SK-N-SH (cell line): ENCODE results near the gene WDR31. TPM values are rescaled to one million over a fixed set of nuclear protein-coding genes. Genes with fewer than 3 reads are reported as not detected.

Source experiments
- CTCF ChIA-PET: fragments of 300-600, 350-600 bp; formaldehyde crosslinking; extraction: SDS; loops from one replicate; lab custom pipeline; 2021; lab: Yijun Ruan, JAX
- POLR2A ChIA-PET: fragments of 350-600 bp; sonication (Branson Sonifier 250); formaldehyde crosslinking; extraction: SDS; loops from one replicate; lab custom pipeline; 2020; ENCODE audit warnings: antibody characterized with exemption, inconsistent platforms; lab: Yijun Ruan, JAX
- DNase-seq: peaks from one replicate; pipeline ENCODE4 v3.0.0; 2012
- H2AFZ ChIP-seq: fragments of 200-600 bp; sonication (generic); 2 replicates; pipeline ENCODE4 v1.8.1; 2016; ENCODE audit warnings: antibody characterized with exemption, mild to moderate bottlenecking, low read depth
- H3F3A ChIP-seq: fragments of 200-600 bp; sonication (generic); replicated peaks from 2 replicates; pipeline ENCODE3; 2016; ENCODE audit warnings: antibody characterized with exemption, mild to moderate bottlenecking; ENCODE audit not compliant: insufficient read depth
- H3K27ac ChIP-seq, 2 experiments: fragments of 200-500 bp in 1 of 2; fragments of 200-600 bp in 1 of 2; sonication (Bioruptor generic) in 1 of 2; sonication (generic), shearing (Covaris generic) in 1 of 2; 2 replicates each; pipeline versions ENCODE4 v1.5.1 to v1.6.1; 2014 to 2016; ENCODE audit warnings: low read depth in 2 of 2, inconsistent platforms in 1 of 2, low read length in 1 of 2, mild to moderate bottlenecking in 1 of 2, mixed read lengths in 1 of 2
- H3K27me3 ChIP-seq: fragments of 200-600 bp; sonication (generic), shearing (Covaris generic); 2 replicates; pipeline ENCODE4 v1.6.1; 2016; ENCODE audit warnings: mixed run types; ENCODE audit not compliant: insufficient read depth
- H3K36me3 ChIP-seq, 2 experiments: fragments of 200-500 bp in 1 of 2; fragments of 200-600 bp in 1 of 2; sonication (Bioruptor generic) in 1 of 2; sonication (generic) in 1 of 2; replicated peaks in 1 of 2; 2 replicates each; pipeline versions ENCODE3 to v1.5.1; 2014 to 2016; ENCODE audit warnings: low read length in 1 of 2, mild to moderate bottlenecking in 1 of 2; ENCODE audit not compliant: insufficient read depth in 2 of 2, control insufficient read depth in 1 of 2
- H3K4me1 ChIP-seq, 2 experiments: fragments of 200-500 bp in 1 of 2; fragments of 200-600 bp in 1 of 2; sonication (Bioruptor generic) in 1 of 2; sonication (generic), shearing (Covaris generic) in 1 of 2; 2 replicates each; pipeline versions ENCODE4 v1.5.1 to v1.6.1; 2014 to 2016; ENCODE audit warnings: low read depth in 1 of 2, low read length in 1 of 2, mixed run types in 1 of 2; ENCODE audit not compliant: insufficient read depth in 2 of 2, control insufficient read depth in 1 of 2
- H3K4me2 ChIP-seq: fragments of 200-600 bp; sonication (generic), shearing (Covaris generic); 2 replicates; pipeline ENCODE4 v1.6.1; 2017; ENCODE audit warnings: mixed run types
- H3K4me3 ChIP-seq, 2 experiments: fragments of 200-500 bp in 1 of 2; fragments of 200-600 bp in 1 of 2; sonication (Bioruptor generic) in 1 of 2; sonication (generic), shearing (Covaris generic) in 1 of 2; 2 replicates each; pipeline versions ENCODE4 v1.5.1 to v1.8.1; 2014 to 2016; ENCODE audit warnings: low read depth in 2 of 2, inconsistent platforms in 1 of 2, low read length in 1 of 2, mild to moderate bottlenecking in 1 of 2, mixed read lengths in 1 of 2, moderate library complexity in 1 of 2
- H3K79me2 ChIP-seq: fragments of 200-600 bp; sonication (generic); 2 replicates; pipeline ENCODE4 v1.8.1; 2017; ENCODE audit warnings: mild to moderate bottlenecking; ENCODE audit not compliant: insufficient read depth
- H3K9ac ChIP-seq: fragments of 200-600 bp; sonication (generic); 2 replicates; pipeline ENCODE4 v1.6.1; 2017; ENCODE audit warnings: mixed run types
- H3K9me2 ChIP-seq: fragments of 200-600 bp; sonication (generic); 2 replicates; pipeline ENCODE4 v1.6.1; 2017; ENCODE audit warnings: mixed run types
- H3K9me3 ChIP-seq: fragments of 200-600 bp; sonication (generic); 2 replicates; pipeline ENCODE4 v1.6.1; 2017; ENCODE audit warnings: mixed run types, mild to moderate bottlenecking, moderate library complexity
- H4K20me1 ChIP-seq: fragments of 200-600 bp; sonication (generic); 2 replicates; pipeline ENCODE4 v1.6.1; 2017; ENCODE audit warnings: mild to moderate bottlenecking, mixed run types; ENCODE audit not compliant: insufficient read depth
- CHD2 ChIP-seq: fragments of 150-350 bp; IDR thresholded peaks from 2 replicates; pipeline ENCODE4 v1.6.1; 2018; ENCODE audit warnings: low read length; ENCODE audit not compliant: partially characterized antibody
- CTCF ChIP-seq: fragments of 200-600 bp; sonication (generic); IDR thresholded peaks from 2 replicates; pipeline ENCODE4 v1.6.1; 2017; ENCODE audit warnings: antibody characterized with exemption, mild to moderate bottlenecking, moderate library complexity
- ELF1 ChIP-seq: IDR thresholded peaks from 2 replicates; pipeline ENCODE4 v1.4.0; 2012
- EP300 ChIP-seq, 2 experiments: IDR thresholded peaks; 2 replicates each; pipeline versions ENCODE4 v1.4.0 to v1.6.1; 2012; ENCODE audit warnings: borderline replicate concordance in 1 of 2, low read depth in 1 of 2, low read length in 1 of 2
- FOXM1 ChIP-seq: IDR thresholded peaks from 2 replicates; pipeline ENCODE4 v1.4.0; 2012; ENCODE audit warnings: low read depth, mild to moderate bottlenecking
- GABPA ChIP-seq: IDR thresholded peaks from 2 replicates; pipeline ENCODE4 v1.4.0; 2012; ENCODE audit warnings: low read depth, mild to moderate bottlenecking
- GATA2 ChIP-seq: sonication (generic); formaldehyde crosslinking; IDR thresholded peaks from 2 replicates; pipeline ENCODE4 v1.5.0; 2020; ENCODE audit warnings: mild to moderate bottlenecking, missing genetic modification reagents
- MEF2A ChIP-seq: IDR thresholded peaks from 2 replicates; pipeline ENCODE4 v1.4.0; 2012; ENCODE audit warnings: low read depth, borderline replicate concordance
- NFIC ChIP-seq: IDR thresholded peaks from 2 replicates; pipeline ENCODE4 v1.4.0; 2012; ENCODE audit warnings: borderline replicate concordance
- RAD21 ChIP-seq: IDR thresholded peaks from 2 replicates; pipeline ENCODE4 v1.6.1; 2012; ENCODE audit warnings: mild to moderate bottlenecking, low read length
- RCOR1 ChIP-seq: fragments of 150-350 bp; IDR thresholded peaks from 2 replicates; pipeline ENCODE4 v1.6.1; 2017; ENCODE audit warnings: antibody characterized with exemption, low read length
- SMC3 ChIP-seq: IDR thresholded peaks from 2 replicates; pipeline ENCODE4 v1.6.1; 2012; ENCODE audit warnings: low read depth, low read length, improper control_type of control experiment
- TAF1 ChIP-seq: IDR thresholded peaks from 2 replicates; pipeline ENCODE4 v1.6.1; 2012; ENCODE audit warnings: low read depth, mild to moderate bottlenecking, low read length, moderate library complexity, borderline replicate concordance
- TCF12 ChIP-seq: IDR thresholded peaks from 2 replicates; pipeline ENCODE4 v1.4.0; 2012
- USF1 ChIP-seq: IDR thresholded peaks from 2 replicates; pipeline ENCODE4 v1.4.0; 2012; ENCODE audit warnings: low read depth, borderline replicate concordance
- YY1 ChIP-seq: IDR thresholded peaks from 2 replicates; pipeline ENCODE4 v1.4.0; 2012; ENCODE audit warnings: low read depth, mild to moderate bottlenecking
- WGBS: methylation state at CpG from one replicate; pipeline ENCODE4 v1.1.6; 2017; ENCODE audit warnings: low lambda C conversion rate; 5-methylcytosine and 5-hydroxymethylcytosine counted together
- polyA plus RNA-seq, 3 experiments: library from polyadenylated mRNA; depleted of rRNA; stranded (reverse); fragments of >200 nt; gene quantifications; 2 replicates each; pipeline ENCODE4 v1.2.3, GENCODE V29; 2012
- TF ChIP-seq, protein P1 (sequence below): IDR thresholded peaks from 2 replicates; pipeline ENCODE4 v1.4.0; 2012; ENCODE audit warnings: low read depth
- TF ChIP-seq, protein P2 (sequence below): IDR thresholded peaks from 2 replicates; pipeline ENCODE4 v1.4.0; 2012; ENCODE audit warnings: low read depth, borderline replicate concordance

WDR31 gene
- polyA plus RNA-seq, 1 of the 3 experiments (the other 2 are of a cell fraction) = 0.74 TPM

- Histone ChIP-seq H2AFZ (no peak overlapping the region), H3K36me3 (peaks cover 0 to 3% of the 10 kb centered on the region in 2 experiments), H3K79me2 (no peaks in the 10 kb centered on the region), H3K4me2 (no peak overlapping the region), H3K4me3 (no peak overlapping the region), H3K27ac (no peak overlapping the region), H3K9ac (no peak overlapping the region), H3K4me1 (peaks cover 0 to 4% of the 10 kb centered on the region in 2 experiments; a peak in 1 of 4 replicates), H3F3A (no peaks in the 10 kb centered on the region), H3K27me3 (no peaks in the 10 kb centered on the region; the same call in 1 of the 2 replicates), H3K9me2 (no peaks in the 10 kb centered on the region), H3K9me3 (no peaks in the 10 kb centered on the region), H4K20me1 (no peaks in the 10 kb centered on the region)
- CTCF ChIA-PET = no interaction called here
- POLR2A ChIA-PET = no interaction called here
- 73% methylated on average over 6 of the region's 6 CpGs for WGBS
- TF ChIP-seq USF1 = no peak
- TF ChIP-seq GATA2 (CRISPR knock-in tag) = no peak
- TF ChIP-seq ELF1 = no peak
- no peak for TF ChIP-seq RAD21
- no peak for TF ChIP-seq MEF2A
- no peak for TF ChIP-seq FOXM1
- TF ChIP-seq CTCF = no peak
- TF ChIP-seq, protein P1, sequence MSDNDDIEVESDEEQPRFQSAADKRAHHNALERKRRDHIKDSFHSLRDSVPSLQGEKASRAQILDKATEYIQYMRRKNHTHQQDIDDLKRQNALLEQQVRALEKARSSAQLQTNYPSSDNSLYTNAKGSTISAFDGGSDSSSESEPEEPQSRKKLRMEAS = no peak
- TF ChIP-seq TAF1 = no peak
- TF ChIP-seq NFIC = no peak
- no peak for TF ChIP-seq GABPA
- no peak for TF ChIP-seq RCOR1
- no peak for DNase-seq
Observed at GRCh38 chr9:113322671-113323070, 17.4 kb downstream of the WDR31 start.

DNA sequence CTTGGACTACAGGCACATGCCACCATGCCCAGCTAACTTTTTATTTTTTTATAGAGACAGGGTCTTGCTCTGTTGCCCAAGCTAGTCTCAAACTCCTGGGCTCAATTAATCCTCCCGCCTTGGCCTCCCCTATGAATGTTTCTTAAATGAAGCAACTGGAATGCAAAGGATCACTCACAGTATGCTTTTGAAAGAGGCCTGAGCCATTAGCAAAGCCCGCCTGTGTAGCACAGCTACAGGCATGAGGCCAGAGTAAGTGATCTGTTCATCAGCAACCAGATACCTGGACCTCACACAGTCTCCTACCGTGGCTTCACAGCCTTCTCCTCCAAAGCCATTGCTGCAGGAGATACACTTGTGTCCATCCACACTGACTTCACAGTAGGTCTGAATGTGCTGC, 20.0 kb downstream of the WDR31 start:
- Histone ChIP-seq H3K36me3 (peaks cover 0 to 3% of the 10 kb centered on the region in 2 experiments), H3F3A (no peaks in the 10 kb centered on the region), H3K9me3 (no peaks in the 10 kb centered on the region), H3K9me2 (no peaks in the 10 kb centered on the region), H2AFZ (no peak overlapping the region), H3K27ac (no peak overlapping the region), H3K4me3 (no peak overlapping the region), H4K20me1 (no peaks in the 10 kb centered on the region), H3K9ac (no peak overlapping the region), H3K79me2 (no peaks in the 10 kb centered on the region), H3K27me3 (no peaks in the 10 kb centered on the region; the same call in 1 of the 2 replicates), H3K4me1 (peaks cover 0 to 4% of the 10 kb centered on the region in 2 experiments; a peak in 1 of 4 replicates), H3K4me2 (no peak overlapping the region)
- POLR2A ChIA-PET = interaction anchor here (0.7 to 1.3 kb wide), 3 partner anchors 20 to 90 kb away, joined by 3 to 5 read pairs (median 3); partner anchors contain the start of genes C9orf43, CDC26, POLE3 and PRPF4
- no peak for DNase-seq
- CTCF ChIA-PET = interaction anchor here (1.0 to 1.8 kb wide), 8 partner anchors 11 to 271 kb away, joined by 3 to 6 read pairs (median 4); partner anchors contain the start of gene ALAD
- 64% methylated on average over 2 of the region's 3 CpGs for WGBS
- TF ChIP-seq TCF12 (no peak), YY1 (no peak), FOXM1 (no peak), CHD2 (no peak), NFIC (no peak), GABPA (no peak), GATA2 (CRISPR knock-in tag) (no peak), SMC3 (no peak), RAD21 (no peak), EP300 (IDR thresholded peaks at IDR 0.05; ENCODE audit: borderline replicate concordance in 1 of 2, low read depth in 1 of 2, low read length in 1 of 2) (no peak), USF1 (no peak), CTCF (no peak)
- TF ChIP-seq, protein P1 = no peak
- TF ChIP-seq, protein P2, sequence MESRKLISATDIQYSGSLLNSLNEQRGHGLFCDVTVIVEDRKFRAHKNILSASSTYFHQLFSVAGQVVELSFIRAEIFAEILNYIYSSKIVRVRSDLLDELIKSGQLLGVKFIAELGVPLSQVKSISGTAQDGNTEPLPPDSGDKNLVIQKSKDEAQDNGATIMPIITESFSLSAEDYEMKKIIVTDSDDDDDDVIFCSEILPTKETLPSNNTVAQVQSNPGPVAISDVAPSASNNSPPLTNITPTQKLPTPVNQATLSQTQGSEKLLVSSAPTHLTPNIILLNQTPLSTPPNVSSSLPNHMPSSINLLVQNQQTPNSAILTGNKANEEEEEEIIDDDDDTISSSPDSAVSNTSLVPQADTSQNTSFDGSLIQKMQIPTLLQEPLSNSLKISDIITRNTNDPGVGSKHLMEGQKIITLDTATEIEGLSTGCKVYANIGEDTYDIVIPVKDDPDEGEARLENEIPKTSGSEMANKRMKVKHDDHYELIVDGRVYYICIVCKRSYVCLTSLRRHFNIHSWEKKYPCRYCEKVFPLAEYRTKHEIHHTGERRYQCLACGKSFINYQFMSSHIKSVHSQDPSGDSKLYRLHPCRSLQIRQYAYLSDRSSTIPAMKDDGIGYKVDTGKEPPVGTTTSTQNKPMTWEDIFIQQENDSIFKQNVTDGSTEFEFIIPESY = no peak
